ENCODE measurements around the gene SH3GL1. TPM values are rescaled to one million over a fixed set of nuclear protein-coding genes. Genes with fewer than 3 reads are reported as not detected.
A peak's percentile ranks its signal among the peaks of the same experiment; 100 is the strongest.

The SH3GL1 gene
- total RNA-seq, 1 donor from 2014 or later, result 95.3 TPM

- no peak for DNase-seq (ENCODE audit: low read depth, low spot score)
- Mint-ChIP-seq H3K4me1 (peaks cover 44% of the 10 kb centered on the region), H3K9me3 (no peaks in the 10 kb centered on the region), H3K27ac (ENCODE audit: unreplicated experiment) (no peak overlapping the region), H3K36me3 (ENCODE audit: low read depth) (no peaks in the 10 kb centered on the region), H3K27me3 (ENCODE audit: low read depth) (no peaks in the 10 kb centered on the region), H3K4me3 (no peak overlapping the region)
- TF ChIP-seq CTCF (conservative IDR thresholded peaks at IDR 0.05), result no peak
Measured at GRCh38 chr19:4385291-4386040, 14.9 kb downstream of the SH3GL1 start.

- H3K36me3 Mint-ChIP-seq (ENCODE audit: low read depth), result no peaks in the 10 kb centered on the region
- H3K27ac Mint-ChIP-seq (ENCODE audit: unreplicated experiment), result peak overlapping the region; percentile 94
- H3K4me3 Mint-ChIP-seq, result no peak overlapping the region
Measured at GRCh38 chr19:4380254-4380727, 20.1 kb downstream of the SH3GL1 start.

GRCh38 chr19:4379383-4380253 lies 20.7 kb downstream of the SH3GL1 start:
- peak overlapping the region; percentile 44 for H3K27ac Mint-ChIP-seq (ENCODE audit: unreplicated experiment)
- H3K4me3 Mint-ChIP-seq, result no peak overlapping the region
- no peak for DNase-seq (ENCODE audit: low read depth, low spot score)
- no peaks in the 10 kb centered on the region for H3K9me3 Mint-ChIP-seq
- TF ChIP-seq CTCF (conservative IDR thresholded peaks at IDR 0.05), result no peak
- H3K36me3 Mint-ChIP-seq (ENCODE audit: low read depth), result no peaks in the 10 kb centered on the region
- H3K27me3 Mint-ChIP-seq (ENCODE audit: low read depth), result no peaks in the 10 kb centered on the region
- peaks cover 21% of the 10 kb centered on the region for H3K4me1 Mint-ChIP-seq

More at GRCh38 chr19:4380254-4380727, 20.1 kb downstream of the SH3GL1 start:
- TF ChIP-seq CTCF (conservative IDR thresholded peaks at IDR 0.05), result no peak
- no peak for DNase-seq (ENCODE audit: low read depth, low spot score)
- no peaks in the 10 kb centered on the region for H3K27me3 Mint-ChIP-seq (ENCODE audit: low read depth)
- H3K4me1 Mint-ChIP-seq, result peaks cover 23% of the 10 kb centered on the region
- no peaks in the 10 kb centered on the region for H3K9me3 Mint-ChIP-seq

- peaks cover 24% of the 10 kb centered on the region for H3K4me1 Mint-ChIP-seq
- H3K9me3 Mint-ChIP-seq, result no peaks in the 10 kb centered on the region
- no peak for DNase-seq (ENCODE audit: low read depth, low spot score)
- H3K36me3 Mint-ChIP-seq (ENCODE audit: low read depth), result no peaks in the 10 kb centered on the region
- no peak for TF ChIP-seq CTCF (conservative IDR thresholded peaks at IDR 0.05)
- no peaks in the 10 kb centered on the region for H3K27me3 Mint-ChIP-seq (ENCODE audit: low read depth)
- no peak overlapping the region for H3K27ac Mint-ChIP-seq (ENCODE audit: unreplicated experiment)
- no peak overlapping the region for H3K4me3 Mint-ChIP-seq
Measured at GRCh38 chr19:4378886-4379285, 21.5 kb downstream of the SH3GL1 start.

- Mint-ChIP-seq H3K36me3 (ENCODE audit: low read depth) (no peaks in the 10 kb centered on the region), H3K27ac (ENCODE audit: unreplicated experiment) (no peak overlapping the region), H3K27me3 (ENCODE audit: low read depth) (no peaks in the 10 kb centered on the region), H3K4me1 (peaks cover 27% of the 10 kb centered on the region), H3K9me3 (no peaks in the 10 kb centered on the region), H3K4me3 (no peak overlapping the region)
- TF ChIP-seq CTCF (conservative IDR thresholded peaks at IDR 0.05), result no peak
- no peak for DNase-seq (ENCODE audit: low read depth, low spot score)
Measured at GRCh38 chr19:4376991-4377781, 23.2 kb downstream of the SH3GL1 start.
